A172 (cell line): ENCODE data around the gene PLBD2. TPM values are rescaled to one million over a fixed set of nuclear protein-coding genes. Genes with fewer than 3 reads are reported as not detected.

Experiments
- DNase-seq: peaks from one replicate; pipeline ENCODE4 v3.0.0-alpha.2; 2015; ENCODE audit warnings: low spot score
- total RNA-seq: library from RNA; depleted of rRNA; stranded (reverse); fragments of >200 nt; shearing (Covaris generic); gene quantifications from 2 replicates; pipeline ENCODE4 v1.2.3, GENCODE V29; 2014; rRNA removed

The PLBD2 gene
- total RNA-seq: 10.1 and 15.5 TPM in 2 replicates

GRCh38 chr12:113358381-113359132, at the start of gene PLBD2:
Gene PLBD2, plus strand, starts transcription at chr12:113358587. Its CDS starts 14 bp downstream, at chr12:113358601.
- peak; percentile 80 for DNase-seq

- DNase-seq: no peak
Measured at GRCh38 chr12:113310489-113310888, 47.9 kb upstream of the PLBD2 start.

GRCh38 chr12:113314121-113314529, 44.3 kb upstream of the PLBD2 start:
- DNase-seq: peak; percentile 78

- DNase-seq: no peak
Measured at GRCh38 chr12:113315358-113315757, 43.0 kb upstream of the PLBD2 start.

- DNase-seq: no peak
Measured at GRCh38 chr12:113316155-113316554, 42.2 kb upstream of the PLBD2 start.

GRCh38 chr12:113317122-113317521, 41.3 kb upstream of the PLBD2 start:
- DNase-seq: no peak

GRCh38 chr12:113318046-113318656, 40.2 kb upstream of the PLBD2 start:
- DNase-seq: no peak

GRCh38 chr12:113318900-113319628, 39.3 kb upstream of the PLBD2 start:
- no peak for DNase-seq

GRCh38 chr12:113320401-113320800, 38.0 kb upstream of the PLBD2 start:
- no peak for DNase-seq

GRCh38 chr12:113322343-113322742, 36.0 kb upstream of the PLBD2 start:
- DNase-seq: peak; percentile 52

GRCh38 chr12:113325916-113326315, 32.5 kb upstream of the PLBD2 start:
- DNase-seq: peak; percentile 61

- DNase-seq: no peak
Measured at GRCh38 chr12:113326775-113327395, 31.5 kb upstream of the PLBD2 start.

GRCh38 chr12:113328368-113328889, 30.0 kb upstream of the PLBD2 start:
- no peak for DNase-seq

- peak; percentile 91 for DNase-seq
Measured at GRCh38 chr12:113329022-113329790, 29.2 kb upstream of the PLBD2 start.

- DNase-seq: no peak
Measured at GRCh38 chr12:113329791-113330417, 28.5 kb upstream of the PLBD2 start.

GRCh38 chr12:113330505-113330904, 27.9 kb upstream of the PLBD2 start:
- DNase-seq: no peak

GRCh38 chr12:113332688-113333417, 25.5 kb upstream of the PLBD2 start:
- DNase-seq: no peak

- no peak for DNase-seq
Measured at GRCh38 chr12:113333418-113333750, 25.0 kb upstream of the PLBD2 start.

- DNase-seq: no peak
Measured at GRCh38 chr12:113333877-113334785, 24.3 kb upstream of the PLBD2 start.
